Measurements from ENCODE around the gene MEP1A.

GRCh38 chr6:46777476-46778346, 15.5 kb upstream of the MEP1A start:
- TF ChIP-seq POLR2A (IDR thresholded peaks at IDR 0.05; ENCODE audit: low read depth, low read length) (no peak), POLR2AphosphoS5 (IDR thresholded peaks at IDR 0.05; ENCODE audit: low read depth, low read length) (no peak)
